ENCODE measurements around the gene NAA10. TPM values are rescaled to one million over a fixed set of nuclear protein-coding genes. Genes with fewer than 3 reads are reported as not detected.

NAA10 gene
- total RNA-seq, 1 experiment from 2014 or later: 107 TPM

DNA sequence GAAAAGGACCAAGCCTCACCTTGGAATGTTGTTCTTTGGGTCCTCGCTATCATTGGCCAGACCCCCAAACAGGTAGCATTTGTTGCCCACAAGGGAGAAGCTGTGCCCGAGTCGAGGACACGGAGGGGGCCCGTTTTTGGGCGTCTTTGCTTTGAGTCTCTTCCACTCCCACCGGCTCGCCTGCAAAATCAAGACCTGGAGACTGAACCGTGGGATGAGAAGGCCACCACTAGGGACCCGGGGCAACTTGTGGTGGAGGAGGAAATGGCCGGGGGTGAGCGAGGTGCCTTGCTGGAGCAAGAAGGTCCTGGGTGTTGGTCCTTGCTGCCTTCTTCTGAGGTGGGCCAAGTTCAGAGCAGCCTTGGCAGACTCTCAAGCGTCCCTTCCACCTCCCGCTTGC is 29.3 kb upstream of the NAA10 start:
- Mint-ChIP-seq H3K4me1 (peaks cover 21% of the 10 kb centered on the region), H3K4me3 (no peak overlapping the region), H3K27ac (no peak overlapping the region), H3K36me3 (peaks cover 13% of the 10 kb centered on the region), H3K9me3 (no peaks in the 10 kb centered on the region), H3K27me3 (ENCODE audit: low read depth) (no peaks in the 10 kb centered on the region)
- no peak for DNase-seq (ENCODE audit: low spot score)
- TF ChIP-seq EMX1 (CRISPR knock-in tag; IDR thresholded peaks at IDR 0.05): no peak
- no peak for TF ChIP-seq FOXP1 (CRISPR knock-in tag; IDR thresholded peaks at IDR 0.05; ENCODE audit: borderline replicate concordance)
- TF ChIP-seq JUN (CRISPR knock-in tag; IDR thresholded peaks at IDR 0.05): no peak
- no peak for TF ChIP-seq ATF6 (CRISPR knock-in tag; IDR thresholded peaks at IDR 0.05)
- no peak for TF ChIP-seq NR1H2 (CRISPR knock-in tag; IDR thresholded peaks at IDR 0.05)
- no peak for TF ChIP-seq ZNF416 (CRISPR knock-in tag; IDR thresholded peaks at IDR 0.05)
- TF ChIP-seq, protein P1, sequence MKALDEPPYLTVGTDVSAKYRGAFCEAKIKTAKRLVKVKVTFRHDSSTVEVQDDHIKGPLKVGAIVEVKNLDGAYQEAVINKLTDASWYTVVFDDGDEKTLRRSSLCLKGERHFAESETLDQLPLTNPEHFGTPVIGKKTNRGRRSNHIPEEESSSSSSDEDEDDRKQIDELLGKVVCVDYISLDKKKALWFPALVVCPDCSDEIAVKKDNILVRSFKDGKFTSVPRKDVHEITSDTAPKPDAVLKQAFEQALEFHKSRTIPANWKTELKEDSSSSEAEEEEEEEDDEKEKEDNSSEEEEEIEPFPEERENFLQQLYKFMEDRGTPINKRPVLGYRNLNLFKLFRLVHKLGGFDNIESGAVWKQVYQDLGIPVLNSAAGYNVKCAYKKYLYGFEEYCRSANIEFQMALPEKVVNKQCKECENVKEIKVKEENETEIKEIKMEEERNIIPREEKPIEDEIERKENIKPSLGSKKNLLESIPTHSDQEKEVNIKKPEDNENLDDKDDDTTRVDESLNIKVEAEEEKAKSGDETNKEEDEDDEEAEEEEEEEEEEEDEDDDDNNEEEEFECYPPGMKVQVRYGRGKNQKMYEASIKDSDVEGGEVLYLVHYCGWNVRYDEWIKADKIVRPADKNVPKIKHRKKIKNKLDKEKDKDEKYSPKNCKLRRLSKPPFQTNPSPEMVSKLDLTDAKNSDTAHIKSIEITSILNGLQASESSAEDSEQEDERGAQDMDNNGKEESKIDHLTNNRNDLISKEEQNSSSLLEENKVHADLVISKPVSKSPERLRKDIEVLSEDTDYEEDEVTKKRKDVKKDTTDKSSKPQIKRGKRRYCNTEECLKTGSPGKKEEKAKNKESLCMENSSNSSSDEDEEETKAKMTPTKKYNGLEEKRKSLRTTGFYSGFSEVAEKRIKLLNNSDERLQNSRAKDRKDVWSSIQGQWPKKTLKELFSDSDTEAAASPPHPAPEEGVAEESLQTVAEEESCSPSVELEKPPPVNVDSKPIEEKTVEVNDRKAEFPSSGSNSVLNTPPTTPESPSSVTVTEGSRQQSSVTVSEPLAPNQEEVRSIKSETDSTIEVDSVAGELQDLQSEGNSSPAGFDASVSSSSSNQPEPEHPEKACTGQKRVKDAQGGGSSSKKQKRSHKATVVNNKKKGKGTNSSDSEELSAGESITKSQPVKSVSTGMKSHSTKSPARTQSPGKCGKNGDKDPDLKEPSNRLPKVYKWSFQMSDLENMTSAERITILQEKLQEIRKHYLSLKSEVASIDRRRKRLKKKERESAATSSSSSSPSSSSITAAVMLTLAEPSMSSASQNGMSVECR (CRISPR knock-in tag; IDR thresholded peaks at IDR 0.05; ENCODE audit: borderline replicate concordance): no peak
- no peak for TF ChIP-seq ZMAT4 (CRISPR knock-in tag; IDR thresholded peaks at IDR 0.05)
- no peak for TF ChIP-seq HMGA2 (CRISPR knock-in tag; IDR thresholded peaks at IDR 0.05)
- TF ChIP-seq, protein P2, sequence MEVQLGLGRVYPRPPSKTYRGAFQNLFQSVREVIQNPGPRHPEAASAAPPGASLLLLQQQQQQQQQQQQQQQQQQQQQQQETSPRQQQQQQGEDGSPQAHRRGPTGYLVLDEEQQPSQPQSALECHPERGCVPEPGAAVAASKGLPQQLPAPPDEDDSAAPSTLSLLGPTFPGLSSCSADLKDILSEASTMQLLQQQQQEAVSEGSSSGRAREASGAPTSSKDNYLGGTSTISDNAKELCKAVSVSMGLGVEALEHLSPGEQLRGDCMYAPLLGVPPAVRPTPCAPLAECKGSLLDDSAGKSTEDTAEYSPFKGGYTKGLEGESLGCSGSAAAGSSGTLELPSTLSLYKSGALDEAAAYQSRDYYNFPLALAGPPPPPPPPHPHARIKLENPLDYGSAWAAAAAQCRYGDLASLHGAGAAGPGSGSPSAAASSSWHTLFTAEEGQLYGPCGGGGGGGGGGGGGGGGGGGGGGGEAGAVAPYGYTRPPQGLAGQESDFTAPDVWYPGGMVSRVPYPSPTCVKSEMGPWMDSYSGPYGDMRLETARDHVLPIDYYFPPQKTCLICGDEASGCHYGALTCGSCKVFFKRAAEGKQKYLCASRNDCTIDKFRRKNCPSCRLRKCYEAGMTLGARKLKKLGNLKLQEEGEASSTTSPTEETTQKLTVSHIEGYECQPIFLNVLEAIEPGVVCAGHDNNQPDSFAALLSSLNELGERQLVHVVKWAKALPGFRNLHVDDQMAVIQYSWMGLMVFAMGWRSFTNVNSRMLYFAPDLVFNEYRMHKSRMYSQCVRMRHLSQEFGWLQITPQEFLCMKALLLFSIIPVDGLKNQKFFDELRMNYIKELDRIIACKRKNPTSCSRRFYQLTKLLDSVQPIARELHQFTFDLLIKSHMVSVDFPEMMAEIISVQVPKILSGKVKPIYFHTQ (CRISPR knock-in tag; IDR thresholded peaks at IDR 0.05): no peak
- TF ChIP-seq, protein P3, sequence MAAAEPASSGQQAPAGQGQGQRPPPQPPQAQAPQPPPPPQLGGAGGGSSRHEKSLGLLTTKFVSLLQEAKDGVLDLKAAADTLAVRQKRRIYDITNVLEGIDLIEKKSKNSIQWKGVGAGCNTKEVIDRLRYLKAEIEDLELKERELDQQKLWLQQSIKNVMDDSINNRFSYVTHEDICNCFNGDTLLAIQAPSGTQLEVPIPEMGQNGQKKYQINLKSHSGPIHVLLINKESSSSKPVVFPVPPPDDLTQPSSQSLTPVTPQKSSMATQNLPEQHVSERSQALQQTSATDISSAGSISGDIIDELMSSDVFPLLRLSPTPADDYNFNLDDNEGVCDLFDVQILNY (CRISPR knock-in tag; IDR thresholded peaks at IDR 0.05): no peak
- TF ChIP-seq ZNF317 (CRISPR knock-in tag; IDR thresholded peaks at IDR 0.05; ENCODE audit: borderline replicate concordance, low read depth): no peak
- TF ChIP-seq ETV6 (CRISPR knock-in tag; IDR thresholded peaks at IDR 0.05): no peak
- TF ChIP-seq JAZF1 (CRISPR knock-in tag; IDR thresholded peaks at IDR 0.05): no peak
- no peak for TF ChIP-seq ZNF121 (CRISPR knock-in tag; IDR thresholded peaks at IDR 0.05)
- TF ChIP-seq, protein P4, sequence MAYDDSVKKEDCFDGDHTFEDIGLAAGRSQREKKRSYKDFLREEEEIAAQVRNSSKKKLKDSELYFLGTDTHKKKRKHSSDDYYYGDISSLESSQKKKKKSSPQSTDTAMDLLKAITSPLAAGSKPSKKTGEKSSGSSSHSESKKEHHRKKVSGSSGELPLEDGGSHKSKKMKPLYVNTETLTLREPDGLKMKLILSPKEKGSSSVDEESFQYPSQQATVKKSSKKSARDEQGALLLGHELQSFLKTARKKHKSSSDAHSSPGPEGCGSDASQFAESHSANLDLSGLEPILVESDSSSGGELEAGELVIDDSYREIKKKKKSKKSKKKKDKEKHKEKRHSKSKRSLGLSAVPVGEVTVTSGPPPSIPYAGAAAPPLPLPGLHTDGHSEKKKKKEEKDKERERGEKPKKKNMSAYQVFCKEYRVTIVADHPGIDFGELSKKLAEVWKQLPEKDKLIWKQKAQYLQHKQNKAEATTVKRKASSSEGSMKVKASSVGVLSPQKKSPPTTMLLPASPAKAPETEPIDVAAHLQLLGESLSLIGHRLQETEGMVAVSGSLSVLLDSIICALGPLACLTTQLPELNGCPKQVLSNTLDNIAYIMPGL (CRISPR knock-in tag; IDR thresholded peaks at IDR 0.05): no peak
- TF ChIP-seq PREB (CRISPR knock-in tag; IDR thresholded peaks at IDR 0.05; ENCODE audit: borderline replicate concordance): no peak
- no peak for ATAC-seq
- ChIA-PET POLR2A (interaction anchor here (0.5 kb wide), 1 partner anchor 88 kb away, joined by 3 read pairs; no protein-coding TSS in a partner anchor), CTCF (no interaction called here)
